GM12878 (cell line): ENCODE results near the gene APPL2.

Source experiments
- CHD4 ChIP-seq: fragments of 200-600 bp; sonication (generic); IDR thresholded peaks from 2 replicates; pipeline ENCODE4 v1.6.1; 2016; ENCODE audit warnings: mild to moderate bottlenecking
- TF ChIP-seq, protein P1 (sequence below): IDR thresholded peaks from 2 replicates; pipeline ENCODE4 v1.6.1; 2011; ENCODE audit warnings: mild to moderate bottlenecking, low read depth, low read length, moderate library complexity; ENCODE audit not compliant: insufficient replicate concordance
- TF ChIP-seq, protein P2 (sequence below), 3 experiments: IDR thresholded peaks in 2 of 3; conservative IDR thresholded peaks in 1 of 3; 2 replicates each; pipeline ENCODE4 v1.5.1; 2011; ENCODE audit warnings: low read depth in 3 of 3, low read length in 3 of 3, mild to moderate bottlenecking in 3 of 3, control low read depth in 2 of 3, moderate library complexity in 2 of 3, inconsistent platforms in 1 of 3, mixed read lengths in 1 of 3; ENCODE audit not compliant: control insufficient read depth in 2 of 3, insufficient read depth in 1 of 3; ENCODE audit errors: extremely low read depth in 1 of 3

DNA sequence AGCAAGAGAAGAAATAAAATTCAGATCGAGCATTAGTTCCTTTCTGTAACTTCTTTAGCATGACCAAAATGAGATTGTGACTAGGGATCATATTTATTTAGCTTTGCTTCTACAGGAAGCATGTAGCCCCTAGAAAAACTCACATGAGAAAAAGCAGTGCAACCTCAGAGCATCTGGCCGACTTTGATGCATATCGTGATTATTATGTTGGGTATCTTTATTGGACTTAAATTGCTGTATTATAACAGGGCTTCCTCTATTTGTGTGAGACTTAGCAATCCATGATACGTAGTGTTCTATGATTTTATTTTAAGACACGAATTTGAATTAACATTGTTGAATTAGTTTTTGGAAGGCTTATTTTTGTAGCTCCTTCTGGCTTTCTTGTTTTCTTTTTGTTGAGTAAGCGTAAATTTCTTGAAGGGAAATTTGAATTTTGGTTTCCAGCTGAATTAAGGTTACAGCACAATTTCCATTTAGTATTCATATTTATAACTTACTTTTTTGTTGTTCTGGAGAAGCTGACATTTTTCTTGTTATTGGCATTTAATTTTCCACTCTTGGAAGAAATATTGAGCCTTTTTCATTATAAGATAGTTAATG is 94.6 kb downstream of the APPL2 start:
- TF ChIP-seq, protein P1, sequence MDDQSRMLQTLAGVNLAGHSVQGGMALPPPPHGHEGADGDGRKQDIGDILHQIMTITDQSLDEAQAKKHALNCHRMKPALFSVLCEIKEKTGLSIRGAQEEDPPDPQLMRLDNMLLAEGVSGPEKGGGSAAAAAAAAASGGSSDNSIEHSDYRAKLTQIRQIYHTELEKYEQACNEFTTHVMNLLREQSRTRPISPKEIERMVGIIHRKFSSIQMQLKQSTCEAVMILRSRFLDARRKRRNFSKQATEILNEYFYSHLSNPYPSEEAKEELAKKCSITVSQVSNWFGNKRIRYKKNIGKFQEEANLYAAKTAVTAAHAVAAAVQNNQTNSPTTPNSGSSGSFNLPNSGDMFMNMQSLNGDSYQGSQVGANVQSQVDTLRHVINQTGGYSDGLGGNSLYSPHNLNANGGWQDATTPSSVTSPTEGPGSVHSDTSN = no peak
- no peak for TF ChIP-seq CHD4
- TF ChIP-seq, protein P2, sequence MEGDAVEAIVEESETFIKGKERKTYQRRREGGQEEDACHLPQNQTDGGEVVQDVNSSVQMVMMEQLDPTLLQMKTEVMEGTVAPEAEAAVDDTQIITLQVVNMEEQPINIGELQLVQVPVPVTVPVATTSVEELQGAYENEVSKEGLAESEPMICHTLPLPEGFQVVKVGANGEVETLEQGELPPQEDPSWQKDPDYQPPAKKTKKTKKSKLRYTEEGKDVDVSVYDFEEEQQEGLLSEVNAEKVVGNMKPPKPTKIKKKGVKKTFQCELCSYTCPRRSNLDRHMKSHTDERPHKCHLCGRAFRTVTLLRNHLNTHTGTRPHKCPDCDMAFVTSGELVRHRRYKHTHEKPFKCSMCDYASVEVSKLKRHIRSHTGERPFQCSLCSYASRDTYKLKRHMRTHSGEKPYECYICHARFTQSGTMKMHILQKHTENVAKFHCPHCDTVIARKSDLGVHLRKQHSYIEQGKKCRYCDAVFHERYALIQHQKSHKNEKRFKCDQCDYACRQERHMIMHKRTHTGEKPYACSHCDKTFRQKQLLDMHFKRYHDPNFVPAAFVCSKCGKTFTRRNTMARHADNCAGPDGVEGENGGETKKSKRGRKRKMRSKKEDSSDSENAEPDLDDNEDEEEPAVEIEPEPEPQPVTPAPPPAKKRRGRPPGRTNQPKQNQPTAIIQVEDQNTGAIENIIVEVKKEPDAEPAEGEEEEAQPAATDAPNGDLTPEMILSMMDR (IDR thresholded peaks at IDR 0.05 in 2 of 3, conservative IDR thresholded peaks at IDR 0.05 in 1 of 3; ENCODE audit: control insufficient read depth in 2 of 3, extremely low read depth in 1 of 3, insufficient read depth in 1 of 3, low read depth in 3 of 3, low read length in 3 of 3) = no peak
